GM13977 (cell line): ENCODE results near the gene CCDC9.
A peak's percentile ranks its signal among the peaks of the same experiment; 100 is the strongest.

Experiments used
- DNase-seq: peaks from one replicate; pipeline ENCODE4 v3.0.0; 2012; ENCODE audit warnings: low spot score
- in situ Hi-C: fragments of 300-500 bp; cut with MboI; formaldehyde crosslinking; loops from one replicate; pipeline ENCODE4 v1.12.0; 2022; ENCODE audit warnings: low sequenced_read_pairs, low pct_unique_long_range_greater_than_20kb, mixed read lengths, inconsistent platforms; ENCODE audit not compliant: unreplicated experiment
- TF ChIP-seq, protein P1 (sequence below): IDR thresholded peaks from 2 replicates; pipeline ENCODE4 v1.5.1; 2012; ENCODE audit warnings: mild to moderate bottlenecking, control low read depth; ENCODE audit not compliant: insufficient read depth; ENCODE audit errors: extremely low read depth, missing control alignments

Gene CCDC9

DNA sequence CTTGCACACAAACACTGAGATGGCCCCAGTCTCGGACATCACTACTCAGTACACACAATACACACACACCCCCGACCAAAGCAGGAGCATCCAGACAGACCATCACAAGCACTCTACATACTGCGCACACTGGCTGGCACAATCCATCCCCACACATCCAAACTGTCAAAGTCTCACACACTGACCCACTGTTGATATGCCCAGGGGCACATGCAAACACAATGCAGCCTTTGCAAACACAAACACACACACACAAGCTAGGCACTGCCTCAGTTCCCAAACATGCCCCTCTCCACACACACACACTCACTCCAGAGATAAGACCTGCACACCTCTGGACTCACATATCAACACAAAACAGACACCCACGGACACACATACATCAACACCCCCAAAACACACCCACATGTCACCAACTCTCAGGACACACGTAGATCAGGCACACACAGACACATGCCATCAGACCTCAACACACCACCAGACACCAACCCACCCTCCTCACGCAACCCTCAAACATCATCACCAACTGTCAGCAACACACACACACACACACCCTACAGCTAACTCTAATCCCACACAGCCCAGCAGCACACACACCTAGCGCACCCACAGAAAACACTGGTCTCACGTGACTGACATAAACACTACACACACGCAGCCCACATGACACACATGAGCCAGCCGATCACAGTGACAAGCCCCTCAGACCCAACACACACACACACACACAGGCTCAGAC is 27.2 kb upstream of the CCDC9 start:
- in situ Hi-C loops, result no loop called here
- peak; percentile 28 for DNase-seq
- TF ChIP-seq, protein P1, sequence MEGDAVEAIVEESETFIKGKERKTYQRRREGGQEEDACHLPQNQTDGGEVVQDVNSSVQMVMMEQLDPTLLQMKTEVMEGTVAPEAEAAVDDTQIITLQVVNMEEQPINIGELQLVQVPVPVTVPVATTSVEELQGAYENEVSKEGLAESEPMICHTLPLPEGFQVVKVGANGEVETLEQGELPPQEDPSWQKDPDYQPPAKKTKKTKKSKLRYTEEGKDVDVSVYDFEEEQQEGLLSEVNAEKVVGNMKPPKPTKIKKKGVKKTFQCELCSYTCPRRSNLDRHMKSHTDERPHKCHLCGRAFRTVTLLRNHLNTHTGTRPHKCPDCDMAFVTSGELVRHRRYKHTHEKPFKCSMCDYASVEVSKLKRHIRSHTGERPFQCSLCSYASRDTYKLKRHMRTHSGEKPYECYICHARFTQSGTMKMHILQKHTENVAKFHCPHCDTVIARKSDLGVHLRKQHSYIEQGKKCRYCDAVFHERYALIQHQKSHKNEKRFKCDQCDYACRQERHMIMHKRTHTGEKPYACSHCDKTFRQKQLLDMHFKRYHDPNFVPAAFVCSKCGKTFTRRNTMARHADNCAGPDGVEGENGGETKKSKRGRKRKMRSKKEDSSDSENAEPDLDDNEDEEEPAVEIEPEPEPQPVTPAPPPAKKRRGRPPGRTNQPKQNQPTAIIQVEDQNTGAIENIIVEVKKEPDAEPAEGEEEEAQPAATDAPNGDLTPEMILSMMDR, result no peak

DNA sequence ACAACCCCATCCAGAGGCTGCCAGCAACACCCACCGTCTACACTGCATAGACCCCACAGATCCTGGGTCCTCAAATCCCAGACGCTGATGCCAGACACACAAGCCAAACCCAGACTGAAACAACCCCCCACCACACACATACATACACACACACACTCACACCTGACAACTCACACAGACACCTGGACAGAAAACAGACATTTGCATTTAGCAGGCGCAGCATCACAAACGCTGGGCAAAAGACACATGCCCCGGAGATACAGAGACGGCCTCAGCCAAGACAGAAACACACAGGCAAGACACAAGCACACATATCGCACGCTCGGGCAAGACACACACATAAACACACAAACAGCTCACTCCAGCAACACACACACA is 26.7 kb upstream of the CCDC9 start:
- peak; percentile 27 for DNase-seq
- TF ChIP-seq, protein P1, result no peak
- in situ Hi-C loops, result no loop called here

DNA sequence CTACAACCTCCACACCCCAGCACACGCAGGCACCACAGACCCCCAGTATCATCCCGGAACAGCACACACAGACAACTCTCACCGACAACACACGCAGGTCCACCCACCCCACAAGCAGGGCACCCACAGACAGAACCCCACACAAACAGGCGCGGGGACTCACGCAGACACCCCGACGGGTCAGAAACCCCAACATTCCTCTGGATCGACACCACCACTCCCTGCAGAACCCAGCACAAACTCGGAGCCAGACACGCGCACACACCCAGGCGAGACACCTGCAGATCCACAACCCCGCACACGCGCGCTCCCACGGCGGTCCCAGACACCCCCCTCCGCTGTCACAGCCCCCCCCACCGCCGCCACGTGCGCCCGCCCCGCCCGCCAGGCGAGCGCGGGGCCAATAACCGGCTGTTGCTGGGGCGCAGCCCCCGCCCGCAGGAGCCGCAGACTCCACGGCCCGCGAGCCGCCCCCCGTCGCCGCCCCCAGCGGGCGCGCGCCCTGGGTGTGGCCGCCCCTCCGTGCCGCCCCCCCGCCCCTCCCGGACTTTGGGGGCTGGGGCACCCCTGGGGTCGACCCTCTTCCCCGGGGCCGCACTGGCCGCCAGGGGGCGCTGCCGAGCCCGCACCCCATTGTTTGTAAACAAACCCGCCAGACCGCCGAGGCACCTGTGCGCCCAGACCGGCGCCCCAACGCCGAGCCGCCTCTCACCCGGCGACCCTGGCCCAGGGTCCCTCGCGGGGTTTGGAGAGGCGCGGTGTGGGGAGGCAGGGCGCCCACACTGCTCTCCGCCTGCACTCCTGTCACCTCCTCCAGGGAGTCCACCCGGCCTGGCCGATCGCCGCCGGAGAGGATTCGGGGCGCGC is 26.0 kb upstream of the CCDC9 start:
- DNase-seq, result peak; percentile 87
- TF ChIP-seq, protein P1, result peak; percentile 88
- in situ Hi-C loops, result no loop called here

DNA sequence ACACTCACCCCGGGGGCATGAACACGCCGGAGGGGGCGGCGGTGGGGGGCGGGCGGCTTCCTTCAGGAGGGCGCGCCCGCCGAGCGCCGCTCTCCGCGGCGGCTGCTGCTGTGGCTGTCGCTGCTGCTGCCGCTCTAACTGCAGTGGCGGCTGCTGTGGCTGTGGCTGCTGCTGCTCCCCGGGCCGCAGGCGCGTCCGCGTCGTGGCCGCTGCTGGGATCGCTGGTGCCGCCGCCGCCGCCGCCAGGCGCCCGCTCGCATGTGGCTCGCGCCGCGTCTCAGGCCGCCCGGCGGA is 25.5 kb upstream of the CCDC9 start, which contains the start of gene BBC3:
Gene BBC3 (minus strand): TSS at position 279 of the 294 bp plus-strand sequence. CDS start 2,768 bp downstream, outside the sequence.
- TF ChIP-seq, protein P1, result no peak
- DNase-seq, result no peak
- in situ Hi-C loops, result no loop called here

DNA sequence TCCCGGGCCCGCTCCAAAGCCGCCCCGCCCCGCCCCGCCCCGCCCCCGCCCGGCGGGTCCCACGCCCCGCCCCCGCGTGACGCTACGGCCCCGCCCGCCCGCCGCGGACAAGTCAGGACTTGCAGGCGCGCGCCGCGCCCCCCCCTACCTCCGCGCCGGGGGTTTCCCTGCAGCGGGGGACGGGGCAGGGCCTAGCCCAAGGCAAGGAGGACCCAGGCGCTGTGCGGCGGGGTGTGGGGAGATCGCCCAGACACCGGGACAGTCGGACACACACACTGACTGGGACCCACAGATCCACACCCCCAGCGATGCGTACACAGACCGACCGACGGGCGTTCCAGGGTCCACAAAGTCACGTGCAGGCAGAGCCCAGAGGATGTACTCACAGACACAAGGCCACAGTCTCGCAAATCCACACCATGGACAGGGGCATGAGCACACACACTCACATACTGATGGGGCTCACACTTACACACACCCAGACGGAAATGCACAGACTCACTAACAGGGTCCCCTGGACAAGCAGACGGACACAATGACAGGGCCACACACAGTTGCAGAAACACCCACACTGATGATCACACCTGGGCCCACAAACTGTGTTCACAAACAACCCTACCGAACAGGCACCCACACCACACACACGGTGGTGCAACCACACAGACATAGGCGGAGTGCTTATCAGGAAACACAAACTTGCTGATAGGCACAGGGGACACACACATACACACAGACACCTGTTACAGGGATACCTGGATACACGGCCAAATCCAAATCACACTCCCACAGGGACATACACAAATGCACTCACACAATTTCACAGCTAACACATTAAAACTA is 24.9 kb upstream of the CCDC9 start:
- DNase-seq, result peak; percentile 91
- TF ChIP-seq, protein P1, result no peak
- in situ Hi-C loops, result no loop called here

DNA sequence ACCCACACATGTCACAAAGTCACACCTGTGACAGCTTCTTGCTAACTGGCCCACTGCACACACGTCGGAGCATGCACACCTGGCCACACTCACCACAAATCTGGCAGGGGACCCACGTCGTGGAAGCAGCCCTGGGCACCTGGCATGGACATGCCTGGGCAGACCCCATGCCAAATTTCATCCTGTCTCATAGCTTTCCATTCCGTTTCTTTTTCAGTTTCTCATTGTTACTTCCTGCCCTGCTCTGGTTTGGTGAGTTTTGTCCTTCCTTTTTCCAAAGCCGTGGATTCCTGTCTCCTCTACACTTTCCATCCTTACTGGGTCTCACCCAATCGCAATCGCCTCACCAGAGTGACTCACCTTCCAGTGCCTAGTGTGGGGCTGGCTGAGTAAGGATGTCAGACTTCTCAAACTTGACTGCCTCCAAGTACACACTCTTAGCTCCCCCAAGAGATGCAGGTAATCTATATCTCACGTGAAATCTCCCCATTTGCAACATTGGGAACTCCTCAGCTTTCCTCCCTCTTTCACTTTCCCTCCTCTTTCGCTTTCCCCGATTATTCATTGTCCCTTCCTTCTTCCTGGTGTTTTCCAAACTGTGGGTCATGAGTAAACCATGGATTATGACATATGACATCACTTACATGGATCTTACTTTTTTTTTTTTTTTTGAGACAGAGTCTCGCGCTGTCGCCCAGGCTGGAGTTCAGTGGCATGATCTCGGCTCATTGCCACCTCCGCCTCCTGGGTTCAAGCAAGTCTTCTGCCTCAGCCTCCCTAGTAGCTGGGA is 23.7 kb upstream of the CCDC9 start:
- in situ Hi-C loops, result no loop called here
- TF ChIP-seq, protein P1, result no peak
- peak; percentile 48 for DNase-seq
